ENCODE measurements around the gene CRY2.

CRY2 gene

GRCh38 chr11:45848654-45849081 is 1.4 kb downstream of the CRY2 start:
- no peak for DNase-seq (ENCODE audit: low spot score)

- DNase-seq (ENCODE audit: low spot score): no peak
Measured at GRCh38 chr11:45850446-45850845, 3.2 kb downstream of the CRY2 start.

GRCh38 chr11:45851228-45851627 is 4.0 kb downstream of the CRY2 start:
- DNase-seq (ENCODE audit: low spot score): no peak

GRCh38 chr11:45852018-45852711 is 4.9 kb downstream of the CRY2 start:
- no peak for DNase-seq (ENCODE audit: low spot score)

- no peak for DNase-seq (ENCODE audit: low spot score)
Measured at GRCh38 chr11:45852712-45853101, 5.4 kb downstream of the CRY2 start.

GRCh38 chr11:45853332-45854219 is 6.3 kb downstream of the CRY2 start:
- no peak for DNase-seq (ENCODE audit: low spot score)

GRCh38 chr11:45855308-45855707 is 8.0 kb downstream of the CRY2 start:
- no peak for DNase-seq (ENCODE audit: low spot score)

- no peak for DNase-seq (ENCODE audit: low spot score)
Measured at GRCh38 chr11:45856044-45856468, 8.8 kb downstream of the CRY2 start.

DNA sequence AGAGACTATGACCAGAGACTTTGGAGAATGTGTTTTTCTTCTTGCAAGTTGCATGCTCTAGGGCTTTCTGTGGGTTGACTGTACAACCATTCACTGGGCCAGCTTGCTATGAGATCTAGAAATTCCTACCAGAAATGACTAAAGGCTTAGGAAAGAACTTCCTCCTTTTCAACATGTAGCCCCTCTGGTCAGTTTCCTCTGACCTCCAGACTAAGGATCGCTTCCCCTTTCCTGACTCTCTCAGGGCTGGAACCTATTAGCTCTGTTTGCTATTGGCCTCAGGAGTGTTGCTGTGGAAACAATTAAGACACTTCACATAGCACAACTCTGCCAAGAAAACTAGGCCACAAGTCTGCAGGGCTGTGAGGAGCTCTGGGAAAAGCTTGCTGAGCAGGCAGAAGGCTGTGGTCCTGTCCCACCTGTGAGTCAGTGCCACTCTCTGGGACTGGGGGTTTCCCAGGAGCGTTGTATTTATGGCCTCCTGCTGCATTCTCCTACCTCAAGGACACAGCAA is 10.7 kb downstream of the CRY2 start:
- no peak for DNase-seq (ENCODE audit: low spot score)

- DNase-seq (ENCODE audit: low spot score): no peak
Measured at GRCh38 chr11:45858751-45859398, 11.6 kb downstream of the CRY2 start.

GRCh38 chr11:45859661-45860140 is 12.4 kb downstream of the CRY2 start:
- DNase-seq (ENCODE audit: low spot score): peak; percentile 60

DNA sequence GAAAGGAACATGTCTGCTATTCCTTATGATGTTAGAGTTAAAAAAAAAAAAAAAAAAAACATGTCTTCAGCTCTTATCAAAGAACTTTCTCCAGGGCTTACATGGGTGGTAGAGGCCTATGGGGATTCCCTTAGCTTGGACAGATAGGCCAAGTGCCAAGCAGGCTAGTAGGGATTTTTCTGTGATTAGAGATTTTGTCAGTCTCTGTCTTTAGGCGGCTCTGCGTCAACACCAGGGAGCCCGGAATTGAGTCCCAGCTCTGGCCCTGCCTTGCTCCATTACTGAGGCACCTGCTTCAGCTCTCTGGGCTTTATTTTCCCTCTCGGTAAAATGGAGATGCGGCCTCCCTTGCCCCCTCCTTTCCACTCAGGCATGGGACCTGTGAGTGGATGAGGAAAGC is 13.1 kb downstream of the CRY2 start:
- DNase-seq (ENCODE audit: low spot score): no peak

GRCh38 chr11:45860764-45861510 is 13.7 kb downstream of the CRY2 start:
- no peak for DNase-seq (ENCODE audit: low spot score)

DNA sequence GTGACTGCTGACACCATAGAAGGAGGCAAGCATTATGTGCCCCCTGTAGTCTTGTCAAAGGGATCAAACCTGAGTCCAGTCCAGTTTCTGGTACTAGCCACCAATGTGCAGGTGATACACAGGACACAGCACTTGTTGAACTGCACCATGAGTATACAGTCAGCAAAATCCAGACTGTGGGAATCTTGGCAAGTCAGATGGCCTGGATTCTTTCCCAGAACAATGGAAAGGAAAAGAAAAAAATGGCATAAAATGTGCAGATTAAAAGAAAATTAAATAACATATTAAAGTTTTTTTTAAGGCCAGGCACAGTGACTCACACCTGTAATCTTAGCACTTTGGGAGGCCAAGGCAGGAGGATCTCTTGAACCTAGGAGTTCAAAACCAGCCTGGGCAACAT is 16.8 kb downstream of the CRY2 start:
- DNase-seq (ENCODE audit: low spot score): no peak

DNA sequence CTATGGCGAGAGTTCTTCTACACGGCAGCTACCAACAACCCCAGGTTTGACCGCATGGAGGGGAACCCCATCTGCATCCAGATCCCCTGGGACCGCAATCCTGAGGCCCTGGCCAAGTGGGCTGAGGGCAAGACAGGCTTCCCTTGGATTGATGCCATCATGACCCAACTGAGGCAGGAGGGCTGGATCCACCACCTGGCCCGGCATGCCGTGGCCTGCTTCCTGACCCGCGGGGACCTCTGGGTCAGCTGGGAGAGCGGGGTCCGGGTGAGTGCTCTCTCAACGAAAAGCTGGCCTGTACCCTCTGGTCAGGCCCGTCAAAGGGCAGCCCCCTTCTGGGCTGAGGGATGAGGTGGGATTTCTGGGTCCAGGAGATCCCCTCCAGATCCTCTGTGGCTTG is 22.3 kb downstream of the CRY2 start:
- DNase-seq (ENCODE audit: low spot score): no peak

DNA sequence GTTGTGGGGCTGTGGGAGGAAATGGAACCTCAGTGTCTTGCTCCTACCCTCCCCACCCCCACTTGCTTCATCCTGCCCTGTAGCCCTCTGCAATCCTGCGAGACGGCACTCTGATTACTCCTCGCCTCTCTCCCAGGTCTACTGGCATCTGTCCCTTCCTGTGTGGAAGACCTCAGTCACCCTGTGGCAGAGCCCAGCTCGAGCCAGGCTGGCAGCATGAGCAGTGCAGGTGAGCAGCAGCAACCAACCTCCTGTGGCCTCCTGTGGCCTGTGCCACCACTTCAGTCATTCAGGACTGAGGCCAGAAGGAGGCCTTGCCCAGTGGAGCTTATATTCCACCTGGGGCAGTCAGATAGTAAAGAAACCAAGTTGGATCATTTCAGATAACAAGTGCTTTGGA is 23.4 kb downstream of the CRY2 start:
- no peak for DNase-seq (ENCODE audit: low spot score)

GRCh38 chr11:45871638-45872037 is 24.4 kb downstream of the CRY2 start:
- DNase-seq (ENCODE audit: low spot score): no peak

GRCh38 chr11:45872651-45873356 is 25.5 kb downstream of the CRY2 start:
- peak; percentile 81 for DNase-seq (ENCODE audit: low spot score)

DNA sequence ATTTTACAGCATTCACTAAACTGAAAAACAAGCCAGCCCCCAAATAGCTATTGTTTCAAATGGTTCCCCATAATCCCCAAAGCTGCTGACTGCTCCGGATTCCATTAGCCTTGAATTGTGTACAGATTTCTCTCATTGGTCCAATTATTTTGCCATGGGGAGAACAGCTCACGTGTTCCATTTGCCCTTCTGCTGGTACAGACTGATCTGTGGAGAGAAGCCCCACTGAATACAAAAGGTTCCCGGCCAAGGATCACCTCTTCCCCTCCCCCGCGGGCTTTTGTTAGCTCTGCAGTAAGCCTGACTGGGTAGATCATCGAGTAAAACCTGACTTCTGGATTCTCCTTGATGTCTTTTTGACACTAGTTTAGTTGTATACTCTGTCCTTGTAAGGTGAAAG is 29.1 kb downstream of the CRY2 start:
- DNase-seq (ENCODE audit: low spot score): no peak

GRCh38 chr11:45877221-45877620 is 29.9 kb downstream of the CRY2 start:
- DNase-seq (ENCODE audit: low spot score): no peak

- no peak for DNase-seq (ENCODE audit: low spot score)
Measured at GRCh38 chr11:45877845-45878244, 30.6 kb downstream of the CRY2 start.
